Middle frontal gyrus (tissue), 1 donor: ENCODE measurements around the gene MELK.

Experiments
- DNase-seq: peaks from one replicate; pipeline ENCODE4 v3.0.0-alpha.2; 2015; ENCODE audit warnings: low spot score; ENCODE audit errors: extremely low spot score

Gene MELK

GRCh38 chr9:36576866-36577265 lies 4.2 kb downstream of the MELK start:
- DNase-seq, result no peak

- DNase-seq, result no peak
Measured at GRCh38 chr9:36584620-36585460, 12.1 kb downstream of the MELK start.

GRCh38 chr9:36590231-36590630 lies 17.5 kb downstream of the MELK start:
- no peak for DNase-seq

- no peak for DNase-seq
Measured at GRCh38 chr9:36592801-36593583, 20.3 kb downstream of the MELK start.

GRCh38 chr9:36594213-36594612 lies 21.5 kb downstream of the MELK start:
- DNase-seq, result no peak

GRCh38 chr9:36597412-36598178 lies 24.9 kb downstream of the MELK start:
- DNase-seq, result no peak

- DNase-seq, result no peak
Measured at GRCh38 chr9:36598273-36598672, 25.6 kb downstream of the MELK start.

GRCh38 chr9:36603006-36603405 lies 30.3 kb downstream of the MELK start:
- no peak for DNase-seq

- no peak for DNase-seq
Measured at GRCh38 chr9:36609306-36609705, 36.6 kb downstream of the MELK start.

GRCh38 chr9:36622121-36622520 lies 49.4 kb downstream of the MELK start:
- no peak for DNase-seq

GRCh38 chr9:36623280-36623679 lies 50.6 kb downstream of the MELK start:
- no peak for DNase-seq

GRCh38 chr9:36625006-36625615 lies 52.4 kb downstream of the MELK start:
- peak; percentile 49 for DNase-seq

GRCh38 chr9:36632892-36633291 lies 60.2 kb downstream of the MELK start:
- DNase-seq, result peak; percentile 3

GRCh38 chr9:36637491-36638270 lies 65.0 kb downstream of the MELK start:
- DNase-seq, result no peak

- no peak for DNase-seq
Measured at GRCh38 chr9:36640771-36641381, 68.2 kb downstream of the MELK start.

GRCh38 chr9:36642817-36643216 lies 70.1 kb downstream of the MELK start:
- DNase-seq, result no peak

- DNase-seq, result no peak
Measured at GRCh38 chr9:36656842-36657241, 84.1 kb downstream of the MELK start.

- no peak for DNase-seq
Measured at GRCh38 chr9:36659500-36659899, 86.8 kb downstream of the MELK start.

- no peak for DNase-seq
Measured at GRCh38 chr9:36664806-36665205, 92.1 kb downstream of the MELK start.

GRCh38 chr9:36665387-36665786 lies 92.7 kb downstream of the MELK start:
- no peak for DNase-seq
